Loucy (cell line): Measurements from ENCODE around the gene CPVL.

Source experiments
- H2AFZ ChIP-seq: fragments of 200-600 bp; sonication (generic); 2 replicates; pipeline ENCODE4 v1.6.0; 2016; ENCODE audit warnings: antibody characterized with exemption, mild to moderate bottlenecking, low read length, moderate library complexity
- H3F3A ChIP-seq: fragments of 200-600 bp; 2 replicates; pipeline ENCODE4 v1.6.0; 2016; ENCODE audit warnings: antibody characterized with exemption, low read depth, mild to moderate bottlenecking
- H3K27me3 ChIP-seq: fragments of 200-600 bp; sonication (generic); 2 replicates; pipeline ENCODE4 v1.6.1; 2014; ENCODE audit warnings: low read length, mild to moderate bottlenecking; ENCODE audit not compliant: insufficient read depth, poor library complexity, severe bottlenecking
- H3K36me3 ChIP-seq: fragments of 200-600 bp; sonication (generic); 2 replicates; pipeline ENCODE4 v1.6.1; 2016; ENCODE audit warnings: low read length; ENCODE audit not compliant: insufficient read depth
- H3K4me1 ChIP-seq: fragments of 200-600 bp; sonication (generic); 2 replicates; pipeline ENCODE4 v1.5.1; 2014; ENCODE audit warnings: low read length, mild to moderate bottlenecking; ENCODE audit not compliant: insufficient read depth, poor library complexity, severe bottlenecking
- H3K4me2 ChIP-seq: fragments of 200-600 bp; sonication (generic); 2 replicates; pipeline ENCODE4 v1.6.0; 2014; ENCODE audit warnings: antibody characterized with exemption, low read length, low read depth, mild to moderate bottlenecking; ENCODE audit not compliant: poor library complexity, severe bottlenecking
- H3K4me3 ChIP-seq: fragments of 200-600 bp; sonication (generic); 2 replicates; pipeline ENCODE4 v1.5.1; 2014; ENCODE audit warnings: low read length, mild to moderate bottlenecking, mixed read lengths; ENCODE audit not compliant: poor library complexity, severe bottlenecking
- H3K79me2 ChIP-seq: fragments of 200-600 bp; sonication (generic); 2 replicates; pipeline ENCODE4 v1.6.1; 2014; ENCODE audit warnings: low read length; ENCODE audit not compliant: insufficient read depth
- H3K9ac ChIP-seq: fragments of 200-600 bp; sonication (generic); 2 replicates; pipeline ENCODE4 v1.6.0; 2014; ENCODE audit warnings: mild to moderate bottlenecking, low read depth, low read length, moderate library complexity; ENCODE audit not compliant: poor library complexity, severe bottlenecking
- H3K9me2 ChIP-seq: fragments of 200-600 bp; sonication (generic); replicated peaks from 2 replicates; pipeline ENCODE4 v1.6.1; 2016; ENCODE audit warnings: low read depth, low read length, mixed read lengths
- H3K9me3 ChIP-seq: fragments of 200-600 bp; sonication (generic); 2 replicates; pipeline ENCODE4 v1.6.1; 2014; ENCODE audit warnings: mild to moderate bottlenecking, antibody characterized with exemption, low read length, low read depth; ENCODE audit not compliant: insufficient read depth
- H4K20me1 ChIP-seq: fragments of 200-600 bp; sonication (generic); 2 replicates; pipeline ENCODE4 v1.6.0; 2014; ENCODE audit warnings: antibody characterized with exemption, low read length, mild to moderate bottlenecking; ENCODE audit not compliant: insufficient read depth, poor library complexity, severe bottlenecking
- CTCF ChIP-seq: fragments of 200-600 bp; sonication (generic); conservative IDR thresholded peaks from 2 replicates; pipeline ENCODE4 v1.5.1; 2014; ENCODE audit warnings: mild to moderate bottlenecking, antibody characterized with exemption, low read length
- EZH2phosphoT487 ChIP-seq: fragments of 200-600 bp; IDR thresholded peaks from 2 replicates; pipeline ENCODE4 v1.6.1; 2018; ENCODE audit warnings: antibody characterized with exemption, mild to moderate bottlenecking, moderate library complexity, borderline replicate concordance

CPVL gene

GRCh38 chr7:29035044-29035740, 111.1 kb downstream of the CPVL start:
- no peaks in the 10 kb centered on the region for H3K9me2 ChIP-seq
- peaks cover 11% of the 10 kb centered on the region for H3K4me1 ChIP-seq
- H3K9ac ChIP-seq: no peak overlapping the region
- H3K36me3 ChIP-seq: no peaks in the 10 kb centered on the region
- no peaks in the 10 kb centered on the region for H3F3A ChIP-seq
- no peaks in the 10 kb centered on the region for H3K27me3 ChIP-seq
- H3K79me2 ChIP-seq: no peaks in the 10 kb centered on the region
- TF ChIP-seq CTCF (no peak), EZH2phosphoT487 (no peak)
- H3K4me3 ChIP-seq: no peak overlapping the region
- H3K4me2 ChIP-seq: no peak overlapping the region
- no peak overlapping the region for H2AFZ ChIP-seq
- H4K20me1 ChIP-seq: no peaks in the 10 kb centered on the region
- H3K9me3 ChIP-seq: no peaks in the 10 kb centered on the region

GRCh38 chr7:29033584-29033983, 112.8 kb downstream of the CPVL start:
- no peak overlapping the region for H3K4me3 ChIP-seq
- H3K9ac ChIP-seq: no peak overlapping the region
- no peaks in the 10 kb centered on the region for H3K36me3 ChIP-seq
- H3K4me1 ChIP-seq: peaks cover 3% of the 10 kb centered on the region
- no peaks in the 10 kb centered on the region for H3K27me3 ChIP-seq
- TF ChIP-seq CTCF: no peak
- no peak for TF ChIP-seq EZH2phosphoT487
- H3K9me3 ChIP-seq: no peaks in the 10 kb centered on the region
- H4K20me1 ChIP-seq: no peaks in the 10 kb centered on the region
- H3K4me2 ChIP-seq: no peak overlapping the region
- H3K79me2 ChIP-seq: no peaks in the 10 kb centered on the region
- no peaks in the 10 kb centered on the region for H3F3A ChIP-seq
- no peaks in the 10 kb centered on the region for H3K9me2 ChIP-seq
- no peak overlapping the region for H2AFZ ChIP-seq

GRCh38 chr7:29032146-29032545, 114.2 kb downstream of the CPVL start:
- Histone ChIP-seq H3K4me1 (no peaks in the 10 kb centered on the region), H3K9me2 (no peaks in the 10 kb centered on the region), H3K9me3 (no peaks in the 10 kb centered on the region)

More at GRCh38 chr7:29032146-29032545, 114.2 kb downstream of the CPVL start:
- H3K4me3 ChIP-seq: no peak overlapping the region
- TF ChIP-seq EZH2phosphoT487 (no peak), CTCF (no peak)
- no peaks in the 10 kb centered on the region for H3K79me2 ChIP-seq
- H3K4me2 ChIP-seq: no peak overlapping the region
- H2AFZ ChIP-seq: no peak overlapping the region
- no peaks in the 10 kb centered on the region for H3K27me3 ChIP-seq
- no peaks in the 10 kb centered on the region for H4K20me1 ChIP-seq
- H3F3A ChIP-seq: no peaks in the 10 kb centered on the region
- H3K36me3 ChIP-seq: no peaks in the 10 kb centered on the region
- no peak overlapping the region for H3K9ac ChIP-seq
